Measurements from ENCODE around the gene FBXL19.
A peak's percentile ranks its signal among the peaks of the same experiment; 100 is the strongest.

The FBXL19 gene

DNA sequence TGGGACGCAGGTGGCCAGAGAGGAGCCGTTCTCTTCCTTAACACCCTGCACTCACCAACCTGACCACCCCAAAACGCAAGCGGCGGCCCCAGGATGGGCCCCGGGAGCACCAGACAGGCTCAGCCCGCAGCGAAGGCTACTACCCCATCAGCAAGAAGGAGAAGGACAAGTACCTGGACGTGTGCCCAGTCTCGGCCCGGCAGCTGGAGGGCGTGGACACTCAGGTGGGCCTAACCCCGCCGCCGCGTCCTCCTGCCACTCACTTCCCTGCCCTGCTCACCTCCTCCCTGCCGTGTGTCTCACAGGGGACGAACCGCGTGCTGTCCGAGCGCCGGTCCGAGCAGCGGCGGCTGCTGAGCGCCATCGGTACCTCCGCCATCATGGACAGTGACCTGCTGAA lies 57.1 kb downstream of the FBXL19 start:
- TF ChIP-seq, protein P1, sequence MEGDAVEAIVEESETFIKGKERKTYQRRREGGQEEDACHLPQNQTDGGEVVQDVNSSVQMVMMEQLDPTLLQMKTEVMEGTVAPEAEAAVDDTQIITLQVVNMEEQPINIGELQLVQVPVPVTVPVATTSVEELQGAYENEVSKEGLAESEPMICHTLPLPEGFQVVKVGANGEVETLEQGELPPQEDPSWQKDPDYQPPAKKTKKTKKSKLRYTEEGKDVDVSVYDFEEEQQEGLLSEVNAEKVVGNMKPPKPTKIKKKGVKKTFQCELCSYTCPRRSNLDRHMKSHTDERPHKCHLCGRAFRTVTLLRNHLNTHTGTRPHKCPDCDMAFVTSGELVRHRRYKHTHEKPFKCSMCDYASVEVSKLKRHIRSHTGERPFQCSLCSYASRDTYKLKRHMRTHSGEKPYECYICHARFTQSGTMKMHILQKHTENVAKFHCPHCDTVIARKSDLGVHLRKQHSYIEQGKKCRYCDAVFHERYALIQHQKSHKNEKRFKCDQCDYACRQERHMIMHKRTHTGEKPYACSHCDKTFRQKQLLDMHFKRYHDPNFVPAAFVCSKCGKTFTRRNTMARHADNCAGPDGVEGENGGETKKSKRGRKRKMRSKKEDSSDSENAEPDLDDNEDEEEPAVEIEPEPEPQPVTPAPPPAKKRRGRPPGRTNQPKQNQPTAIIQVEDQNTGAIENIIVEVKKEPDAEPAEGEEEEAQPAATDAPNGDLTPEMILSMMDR (IDR thresholded peaks at IDR 0.05; ENCODE audit: low read depth, low read length): no peak
- no peak for DNase-seq (ENCODE audit: low read depth in 2 of 2)
- no peak overlapping the region for H3K4me3 ChIP-seq (replicated peaks in 1 of 2; ENCODE audit: low read depth in 2 of 2, low read length in 2 of 2)

DNA sequence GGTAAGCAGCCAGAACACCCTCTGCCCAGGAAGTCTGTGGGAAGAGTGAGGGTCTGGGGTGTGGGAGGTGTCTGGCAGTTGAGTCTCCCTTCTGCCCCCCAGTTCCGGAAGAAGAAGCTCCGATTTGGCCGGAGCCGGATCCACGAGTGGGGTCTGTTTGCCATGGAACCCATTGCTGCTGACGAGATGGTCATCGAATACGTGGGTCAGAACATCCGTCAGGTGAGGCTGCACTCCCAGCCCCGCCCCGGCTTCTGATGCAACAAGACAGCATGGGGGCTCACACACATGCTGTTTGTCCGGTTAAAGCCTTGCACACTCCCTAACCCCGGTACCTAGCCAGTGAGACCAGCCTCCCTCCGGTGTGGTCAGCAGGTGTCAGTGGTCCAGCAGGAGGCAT lies 57.6 kb downstream of the FBXL19 start:
- no peak overlapping the region for H3K4me3 ChIP-seq (replicated peaks in 1 of 2; ENCODE audit: low read depth in 2 of 2, low read length in 2 of 2)
- TF ChIP-seq, protein P1 (IDR thresholded peaks at IDR 0.05; ENCODE audit: low read depth, low read length): no peak
- no peak for DNase-seq (ENCODE audit: low read depth in 2 of 2)

DNA sequence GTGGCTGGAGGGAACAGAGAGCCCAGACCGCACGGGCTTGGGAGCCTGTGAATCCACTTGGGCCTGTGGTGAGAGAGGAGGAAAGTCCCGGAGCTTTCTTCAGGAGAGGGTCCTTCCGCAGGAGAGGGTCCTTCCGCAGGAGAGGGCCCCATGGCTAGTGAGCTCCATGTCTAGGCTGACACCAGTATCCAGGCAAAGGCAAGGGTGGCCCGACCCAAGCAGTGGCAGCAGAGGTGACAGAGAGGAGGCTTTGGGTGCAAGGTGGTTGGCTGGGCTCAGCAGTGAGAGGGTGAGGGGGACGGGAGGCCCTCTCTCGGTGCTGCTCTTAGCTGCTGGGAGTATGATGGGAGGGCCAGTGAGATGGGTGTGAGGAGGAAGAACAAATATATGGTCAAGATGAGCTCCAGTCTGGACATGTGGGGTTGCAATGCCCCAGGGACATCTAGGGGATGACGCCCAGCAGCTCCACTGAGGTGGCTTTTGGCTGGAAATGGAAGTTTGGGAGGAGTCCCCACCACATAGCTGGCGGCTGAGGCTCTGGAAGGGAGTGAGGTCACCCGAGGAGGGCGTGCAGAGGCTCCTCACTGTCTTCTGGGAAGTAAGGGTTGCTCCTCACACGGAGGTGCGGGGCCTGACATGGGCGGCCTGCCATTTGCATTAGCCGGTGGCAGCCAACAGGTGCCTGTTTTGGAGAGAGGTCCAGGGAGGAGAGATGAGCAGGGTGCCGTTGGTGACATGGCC lies 59.3 kb downstream of the FBXL19 start:
- TF ChIP-seq, protein P1 (IDR thresholded peaks at IDR 0.05; ENCODE audit: low read depth, low read length): no peak
- no peak overlapping the region for H3K4me3 ChIP-seq (replicated peaks in 1 of 2; ENCODE audit: low read depth in 2 of 2, low read length in 2 of 2)
- DNase-seq (ENCODE audit: low read depth in 2 of 2): peak in 1 of 2 donors; percentile 75

DNA sequence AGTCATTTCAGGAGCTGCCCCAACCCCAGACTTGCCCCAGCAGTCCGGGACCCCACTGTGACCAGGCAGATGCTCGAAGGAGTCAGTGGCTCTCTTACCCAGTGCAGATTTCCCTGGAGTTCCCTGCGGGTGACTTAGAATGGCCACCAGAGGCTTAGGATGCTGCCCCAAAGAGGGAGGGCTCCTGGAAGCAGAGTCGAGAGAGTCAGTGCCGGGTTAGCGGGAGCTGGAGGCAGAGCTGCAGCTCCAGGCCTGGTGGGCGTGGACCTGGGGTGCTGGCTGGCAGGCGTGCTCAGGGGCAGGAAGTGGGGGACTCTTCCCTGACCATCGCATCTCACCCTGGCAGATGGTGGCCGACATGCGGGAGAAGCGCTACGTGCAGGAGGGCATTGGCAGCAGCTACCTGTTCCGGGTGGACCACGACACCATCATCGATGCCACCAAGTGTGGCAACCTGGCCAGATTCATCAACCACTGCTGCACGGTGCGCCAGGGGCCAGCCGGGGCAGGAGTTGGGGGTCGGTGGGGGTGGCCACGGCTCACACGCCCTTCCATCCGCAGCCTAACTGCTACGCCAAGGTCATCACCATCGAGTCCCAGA lies 60.0 kb downstream of the FBXL19 start:
- no peak for DNase-seq (ENCODE audit: low read depth in 2 of 2)
- no peak overlapping the region for H3K4me3 ChIP-seq (replicated peaks in 1 of 2; ENCODE audit: low read depth in 2 of 2, low read length in 2 of 2)

GRCh38 chr16:30983898-30984610 lies 60.7 kb downstream of the FBXL19 start:
- TF ChIP-seq, protein P1 (IDR thresholded peaks at IDR 0.05; ENCODE audit: low read depth, low read length): no peak
- H3K4me3 ChIP-seq (replicated peaks in 1 of 2; ENCODE audit: low read depth in 2 of 2, low read length in 2 of 2): no peak overlapping the region

More for the DNA sequence above, 60.0 kb downstream of the FBXL19 start:
- TF ChIP-seq, protein P1 (IDR thresholded peaks at IDR 0.05; ENCODE audit: low read depth, low read length): no peak

GRCh38 chr16:30984669-30985400 lies 61.5 kb downstream of the FBXL19 start, which contains the start of gene HSD3B7:
Gene HSD3B7, plus strand, starts transcription at chr16:30985207. Its CDS starts 452 bp downstream, at chr16:30985659.
- H3K4me3 ChIP-seq (replicated peaks in 1 of 2; ENCODE audit: low read depth in 2 of 2, low read length in 2 of 2): peak within 1 kb of the TSS; percentile 41 to 42
- peak; percentile 82 to 86 for DNase-seq (ENCODE audit: low read depth in 2 of 2)
- TF ChIP-seq, protein P1 (IDR thresholded peaks at IDR 0.05; ENCODE audit: low read depth, low read length): peak; percentile 97

More at GRCh38 chr16:30983898-30984610, 60.7 kb downstream of the FBXL19 start:
- no peak for DNase-seq (ENCODE audit: low read depth in 2 of 2)

All from cardiac fibroblast (primary cell).